HG03520 (cell line): ENCODE measurements around the gene ZSCAN4.

ENCODE experiments used
- ATAC-seq: cut with Tn5 transposase; IDR thresholded peaks from one replicate; pipeline ENCODE4 v1.9.1; 2021; ENCODE audit warnings: mild to moderate bottlenecking, moderate library complexity; ENCODE audit not compliant: unreplicated experiment

The ZSCAN4 gene

GRCh38 chr19:57668635-57669034 is at the start of gene ZSCAN4:
Gene ZSCAN4, plus strand, starts transcription at chr19:57668935. Its CDS starts 7,211 bp downstream, at chr19:57676146.
- no peak for ATAC-seq

GRCh38 chr19:57620673-57621348 is 47.9 kb upstream of the ZSCAN4 start:
- no peak for ATAC-seq

DNA sequence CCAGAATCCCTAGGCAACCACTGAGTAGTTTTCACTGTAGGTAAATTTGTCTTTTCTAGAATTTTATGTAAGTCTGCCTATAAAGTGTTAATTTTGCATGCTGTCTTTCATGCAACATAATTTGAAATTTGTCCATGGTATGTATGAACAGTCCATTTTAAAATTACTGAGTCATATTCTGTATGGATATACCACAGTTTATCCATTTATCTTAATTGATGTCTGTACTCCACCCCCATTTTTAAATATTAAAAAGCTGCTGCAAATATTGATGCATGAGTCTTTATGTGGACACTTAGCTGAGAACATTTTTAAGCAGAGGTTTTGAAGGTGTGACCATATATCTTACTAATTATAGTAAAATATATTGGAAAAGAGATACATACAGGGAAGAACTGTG is 45.6 kb upstream of the ZSCAN4 start:
- ATAC-seq, result no peak

- ATAC-seq, result peak; percentile 95
Observed at GRCh38 chr19:57632987-57633831, 35.5 kb upstream of the ZSCAN4 start, which contains the start of gene ZNF211. Gene ZNF211, plus strand, starts transcription at chr19:57633168. Its CDS starts 179 bp downstream, at chr19:57633347.

DNA sequence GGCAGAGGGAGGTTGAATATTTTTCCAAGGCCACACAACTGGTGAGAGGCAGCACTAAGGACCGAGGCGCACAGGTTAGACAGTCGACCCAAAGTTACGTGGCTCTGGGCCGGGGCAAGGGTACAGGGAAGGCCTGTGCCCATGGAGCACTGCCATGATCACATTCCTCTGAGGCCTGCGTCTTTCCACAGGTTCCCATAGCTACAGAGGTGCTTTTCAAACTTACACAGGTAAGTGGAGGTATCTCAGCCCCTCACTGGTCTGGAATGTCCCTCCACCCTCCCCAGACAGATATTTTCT is 35.0 kb upstream of the ZSCAN4 start:
- no peak for ATAC-seq

DNA sequence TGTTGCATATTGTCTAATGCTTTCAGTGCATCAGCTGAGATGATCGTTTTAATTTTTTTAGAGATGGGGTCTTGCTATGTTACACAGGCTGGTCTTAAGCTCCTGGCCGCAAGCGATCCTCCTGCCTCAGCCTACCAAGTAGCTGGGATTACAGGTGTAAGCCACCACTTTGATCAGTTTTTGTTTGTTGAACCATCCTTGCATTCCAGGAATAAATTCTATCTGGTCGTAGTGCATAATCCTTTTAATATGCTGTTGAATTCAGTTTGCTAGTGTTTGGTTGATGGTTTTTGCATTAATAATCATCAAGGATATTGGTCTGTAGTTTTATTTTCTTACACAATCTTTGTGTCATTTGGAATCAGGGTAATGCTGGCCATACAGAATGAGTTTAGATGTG is 31.4 kb upstream of the ZSCAN4 start:
- ATAC-seq, result no peak

GRCh38 chr19:57641715-57642234 is 27.0 kb upstream of the ZSCAN4 start:
- no peak for ATAC-seq

- no peak for ATAC-seq
Observed at GRCh38 chr19:57642396-57643046, 26.2 kb upstream of the ZSCAN4 start.

DNA sequence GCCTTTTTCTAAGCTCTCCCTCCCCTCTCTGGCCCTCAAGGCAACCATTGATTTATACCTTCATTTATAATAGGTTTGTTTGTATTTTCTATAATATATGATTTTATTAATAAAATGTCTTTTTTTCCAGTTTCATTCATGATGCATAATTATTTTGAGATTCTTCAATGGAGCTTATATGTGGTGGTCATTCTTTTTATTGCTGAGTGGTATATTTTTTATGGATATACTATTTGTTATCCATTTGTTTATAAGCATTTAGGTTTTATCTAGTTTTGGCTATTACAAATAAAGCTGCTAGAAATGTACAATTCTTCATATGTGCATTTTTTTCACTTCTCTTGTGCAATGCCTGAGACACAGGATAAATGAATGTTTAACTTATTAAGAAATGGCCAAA is 25.0 kb upstream of the ZSCAN4 start:
- no peak for ATAC-seq

DNA sequence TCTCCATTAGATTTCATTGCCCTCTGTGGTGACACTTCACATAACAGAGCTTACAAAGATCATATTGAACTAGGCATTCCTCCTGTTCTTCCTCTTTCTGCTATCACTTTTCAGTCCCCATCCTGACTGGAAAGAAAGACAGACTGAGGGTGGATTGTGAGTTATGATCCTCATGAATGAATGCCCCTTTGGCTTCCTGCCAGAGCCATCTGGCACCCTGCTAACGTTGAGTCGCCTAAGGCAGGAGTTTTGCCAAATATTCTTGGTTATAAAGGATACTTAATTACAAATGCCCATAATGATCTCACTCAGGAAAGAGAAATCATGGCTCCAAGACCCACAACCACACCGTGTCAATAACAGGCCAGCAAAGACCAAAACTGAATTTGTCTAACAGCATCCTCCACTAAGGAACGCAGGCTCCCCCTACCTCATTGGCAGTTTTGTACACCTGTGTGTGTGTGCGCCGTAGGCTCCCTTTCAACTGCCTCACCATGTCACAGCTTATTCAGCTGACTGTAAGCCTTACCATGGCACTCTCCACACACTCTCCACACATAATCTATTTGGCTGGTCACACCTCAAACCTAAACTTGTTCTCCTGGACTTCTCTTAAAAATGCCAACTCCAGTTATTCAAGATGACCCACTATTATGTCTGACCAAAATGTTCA is 20.3 kb upstream of the ZSCAN4 start:
- ATAC-seq, result no peak

DNA sequence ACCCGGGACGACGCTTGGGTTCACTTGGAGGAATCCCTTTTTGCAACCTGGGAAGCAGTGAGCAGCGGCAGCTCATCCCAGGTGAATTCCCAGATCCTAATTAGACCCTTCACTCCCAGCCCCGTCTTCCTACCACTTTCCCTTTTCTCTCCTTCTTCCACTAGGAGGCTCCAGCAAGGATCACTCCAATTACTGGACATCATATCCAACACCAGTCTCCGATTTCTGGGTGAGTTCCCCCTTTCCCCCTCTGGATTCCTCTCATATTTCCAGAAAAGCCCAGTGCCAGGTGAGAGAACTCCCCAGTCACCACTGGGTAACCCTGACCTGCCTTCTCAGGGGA is 17.1 kb upstream of the ZSCAN4 start:
- ATAC-seq, result no peak

GRCh38 chr19:57653689-57654088 is 15.0 kb upstream of the ZSCAN4 start:
- no peak for ATAC-seq

DNA sequence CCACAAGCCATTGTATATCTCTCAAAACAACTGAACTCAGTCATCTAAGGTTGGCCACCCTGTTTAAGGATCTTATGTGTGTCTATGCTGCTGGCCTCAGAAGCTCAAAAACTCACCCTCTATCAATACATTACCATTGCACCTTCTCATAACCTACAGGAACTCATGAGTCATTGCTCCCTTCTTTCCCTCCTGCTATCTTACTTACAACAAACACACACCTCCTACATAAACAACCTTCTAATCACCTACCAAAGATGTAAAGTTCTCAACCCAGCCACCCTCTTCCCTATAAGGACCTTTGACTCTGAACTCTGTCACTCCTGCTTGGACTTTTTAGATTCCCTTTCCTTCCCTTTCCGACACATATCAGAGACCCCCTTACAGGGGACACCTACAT is 13.3 kb upstream of the ZSCAN4 start:
- no peak for ATAC-seq

DNA sequence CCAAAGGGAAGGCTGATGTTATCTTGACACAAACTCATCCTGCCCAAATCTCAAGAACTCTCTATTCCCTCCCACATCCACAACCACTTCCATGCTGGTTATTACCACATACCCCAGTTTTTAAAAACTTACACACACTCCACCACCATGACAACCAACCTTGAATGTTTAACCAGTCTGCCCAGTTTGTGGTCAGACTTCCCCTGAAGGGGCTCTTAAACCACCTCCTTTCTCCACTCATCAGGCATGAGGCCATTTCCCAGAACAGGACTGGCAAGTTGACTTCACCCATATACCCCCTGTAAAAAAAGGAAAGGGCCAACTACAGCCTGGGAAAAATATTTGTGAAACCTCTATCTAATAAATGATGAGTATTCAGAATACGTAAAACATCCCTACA is 12.4 kb upstream of the ZSCAN4 start:
- ATAC-seq, result no peak

- no peak for ATAC-seq
Observed at GRCh38 chr19:57664269-57665127, 4.2 kb upstream of the ZSCAN4 start.

DNA sequence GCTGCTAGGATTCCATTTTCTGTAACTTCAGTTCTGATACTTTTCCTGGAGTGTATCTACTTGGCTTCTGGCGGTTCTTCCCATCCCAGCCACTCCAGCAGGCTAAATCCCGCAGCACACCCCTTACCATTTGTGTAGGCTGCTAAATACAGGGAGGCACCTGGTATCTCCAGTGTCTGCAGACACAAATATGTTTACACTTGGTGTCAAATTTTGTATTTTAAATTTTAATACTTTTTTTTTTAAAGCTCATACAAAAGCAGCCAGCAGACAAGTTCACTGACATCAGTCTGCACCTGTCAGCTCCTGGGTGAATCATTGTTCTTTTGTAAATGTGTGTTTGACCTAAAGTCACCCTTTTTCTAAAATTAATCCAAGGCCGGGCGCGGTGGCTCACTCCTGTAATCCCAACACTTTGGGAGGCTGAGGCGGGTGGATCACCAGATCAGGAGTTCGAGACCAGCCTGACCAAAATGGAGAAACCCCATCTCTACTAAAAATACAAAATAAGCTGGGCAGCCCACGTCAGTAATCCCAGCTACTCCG is 3.4 kb upstream of the ZSCAN4 start:
- ATAC-seq, result no peak

- ATAC-seq, result no peak
Observed at GRCh38 chr19:57667228-57667627, 1.5 kb upstream of the ZSCAN4 start.

GRCh38 chr19:57671124-57671895 is 2.6 kb downstream of the ZSCAN4 start:
- ATAC-seq, result no peak

GRCh38 chr19:57672466-57672865 is 3.7 kb downstream of the ZSCAN4 start:
- ATAC-seq, result no peak
